ENCODE results near the gene TBXAS1.

DNA sequence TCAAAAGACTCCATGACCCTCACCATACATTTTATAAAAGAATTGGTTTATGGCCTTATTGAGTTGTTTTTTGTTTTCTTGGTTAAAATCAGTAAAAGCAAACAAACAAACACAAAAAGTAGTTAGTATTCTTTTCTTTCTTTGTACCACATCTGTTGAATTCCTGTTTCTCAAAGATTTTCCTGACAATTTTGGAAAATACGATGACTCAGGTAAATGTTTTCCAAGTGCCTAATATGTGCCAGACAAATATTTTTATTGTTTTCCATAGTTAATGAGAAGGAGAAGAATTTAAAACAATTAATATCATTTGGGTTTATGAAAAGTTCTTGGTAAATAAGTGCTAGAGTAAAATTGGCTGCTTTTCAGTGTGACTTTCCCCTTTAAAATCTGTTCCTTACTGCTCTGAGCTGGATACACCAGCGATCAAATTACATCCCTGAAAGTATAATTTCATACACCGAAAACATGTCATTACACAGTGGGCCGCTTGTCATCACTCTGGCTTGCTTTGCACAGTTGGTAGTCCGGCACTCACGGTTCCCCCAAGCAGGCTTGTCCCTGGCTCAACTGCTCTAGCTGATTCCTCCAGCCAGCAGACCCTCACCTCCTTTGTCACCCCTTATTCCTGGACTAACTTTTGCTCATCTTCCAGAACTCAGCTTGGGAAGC is 80.5 kb downstream of the TBXAS1 start:
- TF ChIP-seq EZH2 (IDR thresholded peaks at IDR 0.05; ENCODE audit: borderline replicate concordance, low read depth, low read length, severe bottlenecking) (no peak), POLR2A (IDR thresholded peaks at IDR 0.05; ENCODE audit: low read depth, low read length) (no peak), JUN (IDR thresholded peaks at IDR 0.05; ENCODE audit: borderline replicate concordance, insufficient read depth, insufficient read length, low read depth) (no peak), POLR2AphosphoS5 (IDR thresholded peaks at IDR 0.05; ENCODE audit: insufficient read depth, low read depth, low read length) (no peak), MYC (IDR thresholded peaks at IDR 0.05; ENCODE audit: low read depth, low read length) (no peak)
- TF ChIP-seq, protein P1, sequence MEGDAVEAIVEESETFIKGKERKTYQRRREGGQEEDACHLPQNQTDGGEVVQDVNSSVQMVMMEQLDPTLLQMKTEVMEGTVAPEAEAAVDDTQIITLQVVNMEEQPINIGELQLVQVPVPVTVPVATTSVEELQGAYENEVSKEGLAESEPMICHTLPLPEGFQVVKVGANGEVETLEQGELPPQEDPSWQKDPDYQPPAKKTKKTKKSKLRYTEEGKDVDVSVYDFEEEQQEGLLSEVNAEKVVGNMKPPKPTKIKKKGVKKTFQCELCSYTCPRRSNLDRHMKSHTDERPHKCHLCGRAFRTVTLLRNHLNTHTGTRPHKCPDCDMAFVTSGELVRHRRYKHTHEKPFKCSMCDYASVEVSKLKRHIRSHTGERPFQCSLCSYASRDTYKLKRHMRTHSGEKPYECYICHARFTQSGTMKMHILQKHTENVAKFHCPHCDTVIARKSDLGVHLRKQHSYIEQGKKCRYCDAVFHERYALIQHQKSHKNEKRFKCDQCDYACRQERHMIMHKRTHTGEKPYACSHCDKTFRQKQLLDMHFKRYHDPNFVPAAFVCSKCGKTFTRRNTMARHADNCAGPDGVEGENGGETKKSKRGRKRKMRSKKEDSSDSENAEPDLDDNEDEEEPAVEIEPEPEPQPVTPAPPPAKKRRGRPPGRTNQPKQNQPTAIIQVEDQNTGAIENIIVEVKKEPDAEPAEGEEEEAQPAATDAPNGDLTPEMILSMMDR (IDR thresholded peaks at IDR 0.05; ENCODE audit: extremely low read depth in 1 of 2, insufficient read depth in 1 of 2, low read depth in 1 of 2, low read length in 2 of 2) = no peak
